Transverse colon (tissue), 4 donors: ENCODE measurements around the gene ANO4. TPM values are rescaled to one million over a fixed set of nuclear protein-coding genes. Genes with fewer than 3 reads are reported as not detected.

Experiments
- DNase-seq: peaks from one replicate; pipeline ENCODE4 v3.0.0-alpha.2; 2019
- H3K27ac ChIP-seq, 4 donors: fragments of 200-600 bp; sonication (generic); 2 replicates each; pipeline ENCODE4 v1.5.1; 2016 to 2018; ENCODE audit warnings: inconsistent platforms in 4 of 4
- H3K27me3 ChIP-seq: fragments of 200-600 bp; sonication (generic); 2 replicates; pipeline ENCODE4 v1.5.1; 2017; ENCODE audit warnings: inconsistent platforms
- H3K36me3 ChIP-seq, 4 donors: fragments of 200-600 bp; sonication (generic); 2 replicates each; pipeline ENCODE4 v1.5.1; 2017 to 2019; ENCODE audit warnings: inconsistent platforms in 4 of 4
- H3K4me1 ChIP-seq, 4 donors: fragments of 200-600 bp; sonication (generic); 2 replicates each; pipeline ENCODE4 v1.5.1; 2017 to 2020; ENCODE audit warnings: inconsistent platforms in 4 of 4
- H3K4me3 ChIP-seq, 4 donors: fragments of 200-600 bp; sonication (generic); 1 replicate in 1 of 4; 2 replicates in 3 of 4; pipeline versions ENCODE4 v1.5.1 to v1.6.1; 2017 to 2019; ENCODE audit warnings: inconsistent platforms in 4 of 4
- H3K9me3 ChIP-seq, 2 donors: fragments of 200-600 bp; sonication (generic); 2 replicates each; pipeline ENCODE4 v1.5.1; 2017 to 2019; ENCODE audit warnings: inconsistent platforms in 2 of 2
- EP300 ChIP-seq: sonication (generic); formaldehyde crosslinking; IDR thresholded peaks from one replicate; pipeline ENCODE4 v1.6.1; 2017; ENCODE audit warnings: antibody characterized with exemption, low read depth
- POLR2A ChIP-seq: fragments of 450-650 bp; IDR thresholded peaks from one replicate; pipeline ENCODE4 v1.6.1; 2016; ENCODE audit warnings: antibody characterized with exemption, mild to moderate bottlenecking, moderate library complexity
- POLR2AphosphoS5 ChIP-seq, 3 donors: sonication (generic); formaldehyde crosslinking; IDR thresholded peaks; one replicate each; pipeline ENCODE4 v1.6.1; 2016; ENCODE audit warnings: antibody characterized with exemption in 3 of 3
- WGBS, 2 donors: methylation state at CpG; one replicate each; pipeline ENCODE4 v1.1.5; 2018; ENCODE audit warnings: low coverage in 1 of 2; 5-methylcytosine and 5-hydroxymethylcytosine counted together
- in situ Hi-C, 4 donors: fragments of 200-750 bp; cut with MboI; loops; one replicate each; pipeline versions ENCODE4 v1.15.0 to v1.15.1; 2017; ENCODE audit warnings: low sequenced_read_pairs in 3 of 4, low pct_ligation_motif_present in 1 of 4, low pct_unique_long_range_greater_than_20kb in 1 of 4
- intact Hi-C: fragments of 100-400 bp; cut with DNase I; formaldehyde crosslinking; loops from one replicate; pipeline ENCODE4 v1.15.1; 2023; ENCODE audit warnings: low total_unique reads
- total RNA-seq, 4 donors: library from RNA; depleted of rRNA; stranded (reverse); fragments of >200 nt; gene quantifications; one replicate each; pipeline ENCODE4 v1.1.0, GENCODE V29; 2016
- TF ChIP-seq, protein P1 (sequence below), 5 experiments: fragments of 200-600 bp in 3 of 5; fragments of 450-650 bp in 2 of 5; sonication (generic) in 3 of 5; IDR thresholded peaks; 1 replicate in 2 of 5; 2 replicates in 3 of 5; pipeline ENCODE4 v1.5.1; 2016 to 2017; ENCODE audit warnings: antibody characterized with exemption in 5 of 5, inconsistent platforms in 3 of 5, mild to moderate bottlenecking in 2 of 5, moderate library complexity in 1 of 5

The ANO4 gene
- total RNA-seq, 4 donors from 2014 or later = 0.14 TPM; not detected in 3

DNA sequence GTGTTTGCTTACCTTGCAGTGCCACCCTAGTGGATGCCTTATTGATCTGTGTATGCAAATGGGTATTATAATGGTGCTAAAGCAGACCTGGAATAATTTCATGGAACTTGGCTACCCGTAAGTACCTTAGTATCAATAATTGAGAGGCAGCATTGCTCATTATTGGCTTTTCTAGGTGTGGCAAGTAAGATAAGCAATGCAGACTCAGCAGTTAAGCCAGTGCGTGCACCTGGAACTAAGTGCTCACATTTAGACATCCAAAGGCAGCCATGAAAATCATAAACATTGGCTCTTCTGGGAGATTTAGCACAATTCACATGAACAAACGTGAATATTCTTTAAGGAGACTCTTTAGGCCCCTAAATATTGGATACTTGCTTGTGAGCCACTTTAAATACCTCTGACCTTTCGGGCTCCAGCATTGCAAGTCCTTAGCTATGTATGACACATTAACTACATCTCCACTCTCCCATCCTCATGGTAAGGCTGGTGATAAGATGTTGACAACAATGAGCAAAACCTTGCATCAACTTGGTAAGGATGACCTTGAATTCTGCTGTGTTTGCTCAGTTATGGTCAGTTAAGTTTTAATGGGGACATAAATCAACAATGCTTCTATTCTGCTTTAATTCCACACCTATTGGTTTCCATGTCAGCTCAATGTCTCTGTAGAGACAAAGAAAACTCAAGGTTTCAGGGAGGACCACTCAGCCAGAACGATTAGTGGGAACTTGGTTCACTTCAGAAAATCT is 303.4 kb downstream of the ANO4 start:
- intact Hi-C loops = no loop called here
- WGBS, 2 donors = 66 to 69% methylated on average over 2 to 5 of the region's 5 CpGs

DNA sequence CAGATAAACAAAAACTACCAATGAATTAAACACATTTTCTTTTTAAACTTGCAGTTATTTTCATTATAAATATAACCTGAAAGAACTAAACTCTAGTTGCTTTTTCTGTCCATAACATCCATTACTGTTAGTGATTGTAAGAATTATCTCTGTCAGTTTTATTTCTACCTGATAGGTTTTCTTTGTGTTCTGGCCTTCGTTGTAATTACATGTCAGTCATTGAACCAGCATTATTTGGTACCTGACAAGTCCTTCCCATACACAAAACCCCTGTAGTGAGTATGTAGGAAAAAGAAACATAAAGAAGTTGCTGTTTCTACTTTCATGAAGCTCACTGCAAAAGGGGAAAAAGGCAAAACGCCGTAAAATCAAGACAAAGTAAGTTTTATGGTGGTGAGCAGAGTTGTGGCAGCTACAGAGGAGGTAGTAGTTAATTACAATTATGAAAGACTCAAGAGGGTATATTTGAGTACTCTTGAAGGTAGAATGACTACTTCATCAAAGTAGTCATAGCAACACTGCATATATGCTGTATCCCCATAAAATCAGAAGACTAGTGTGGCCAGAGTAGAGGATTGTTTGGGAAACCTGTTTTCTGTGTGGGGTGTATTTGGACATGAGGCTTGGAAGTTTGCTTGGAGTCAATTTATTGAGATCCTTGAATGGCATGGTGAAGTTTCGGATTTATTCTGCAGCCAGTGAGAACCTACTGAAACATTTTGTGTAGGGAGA is 312.6 kb downstream of the ANO4 start:
- no peak overlapping the region for H3K27ac ChIP-seq
- in situ Hi-C loops (no loop called here), intact Hi-C loops (no loop called here)
- DNase-seq = no peak
- no peaks in the 10 kb centered on the region for H3K4me1 ChIP-seq
- H3K9me3 ChIP-seq = no peaks in the 10 kb centered on the region
- 64 to 76% methylated on average over 4 of the region's 4 CpGs for WGBS, 2 donors
- H3K36me3 ChIP-seq = no peaks in the 10 kb centered on the region
- no peak overlapping the region for H3K4me3 ChIP-seq
- no peak for TF ChIP-seq POLR2AphosphoS5 (IDR thresholded peaks at IDR 0.05)
- TF ChIP-seq, protein P1, sequence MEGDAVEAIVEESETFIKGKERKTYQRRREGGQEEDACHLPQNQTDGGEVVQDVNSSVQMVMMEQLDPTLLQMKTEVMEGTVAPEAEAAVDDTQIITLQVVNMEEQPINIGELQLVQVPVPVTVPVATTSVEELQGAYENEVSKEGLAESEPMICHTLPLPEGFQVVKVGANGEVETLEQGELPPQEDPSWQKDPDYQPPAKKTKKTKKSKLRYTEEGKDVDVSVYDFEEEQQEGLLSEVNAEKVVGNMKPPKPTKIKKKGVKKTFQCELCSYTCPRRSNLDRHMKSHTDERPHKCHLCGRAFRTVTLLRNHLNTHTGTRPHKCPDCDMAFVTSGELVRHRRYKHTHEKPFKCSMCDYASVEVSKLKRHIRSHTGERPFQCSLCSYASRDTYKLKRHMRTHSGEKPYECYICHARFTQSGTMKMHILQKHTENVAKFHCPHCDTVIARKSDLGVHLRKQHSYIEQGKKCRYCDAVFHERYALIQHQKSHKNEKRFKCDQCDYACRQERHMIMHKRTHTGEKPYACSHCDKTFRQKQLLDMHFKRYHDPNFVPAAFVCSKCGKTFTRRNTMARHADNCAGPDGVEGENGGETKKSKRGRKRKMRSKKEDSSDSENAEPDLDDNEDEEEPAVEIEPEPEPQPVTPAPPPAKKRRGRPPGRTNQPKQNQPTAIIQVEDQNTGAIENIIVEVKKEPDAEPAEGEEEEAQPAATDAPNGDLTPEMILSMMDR (IDR thresholded peaks at IDR 0.05) = no peak
- TF ChIP-seq EP300 = no peak
- TF ChIP-seq POLR2A = no peak
- no peaks in the 10 kb centered on the region for H3K27me3 ChIP-seq

More for the DNA sequence above, 303.4 kb downstream of the ANO4 start:
- no peaks in the 10 kb centered on the region for H3K27me3 ChIP-seq
- H3K4me3 ChIP-seq = no peak overlapping the region
- TF ChIP-seq, protein P1 (IDR thresholded peaks at IDR 0.05) = no peak
- TF ChIP-seq POLR2A (no peak), EP300 (no peak), POLR2AphosphoS5 (IDR thresholded peaks at IDR 0.05) (no peak)
- H3K36me3 ChIP-seq = no peaks in the 10 kb centered on the region
- H3K27ac ChIP-seq = no peak overlapping the region
- no peak for DNase-seq
- in situ Hi-C loops = no loop called here
- H3K4me1 ChIP-seq = no peaks in the 10 kb centered on the region
- no peaks in the 10 kb centered on the region for H3K9me3 ChIP-seq

DNA sequence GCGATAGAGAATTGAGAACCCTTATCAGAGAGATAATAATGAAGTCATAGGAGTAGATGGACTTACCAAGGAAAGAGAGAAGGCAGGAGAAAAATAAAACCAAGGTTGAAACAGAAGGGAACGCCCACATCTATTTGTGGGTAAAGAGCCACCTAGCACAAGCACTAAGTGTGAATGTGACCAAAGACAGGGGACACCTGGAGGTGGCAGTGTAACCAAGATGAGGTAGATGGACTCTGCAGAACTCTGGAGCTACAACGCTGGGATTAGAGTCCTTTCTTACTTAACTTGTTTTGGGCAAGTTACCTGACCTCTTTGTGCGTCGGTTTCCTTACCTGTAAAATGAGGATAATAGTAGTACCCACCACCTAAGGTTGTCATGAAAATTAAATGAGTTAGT is 313.6 kb downstream of the ANO4 start:
- H3K27ac ChIP-seq = no peak overlapping the region
- in situ Hi-C loops = no loop called here
- WGBS, 2 donors = 75 to 82% methylated on average over 5 of the region's 5 CpGs
- no peaks in the 10 kb centered on the region for H3K4me1 ChIP-seq
- TF ChIP-seq POLR2A (no peak), POLR2AphosphoS5 (IDR thresholded peaks at IDR 0.05) (no peak), EP300 (no peak)
- TF ChIP-seq, protein P1 (IDR thresholded peaks at IDR 0.05) = no peak
- no peak for DNase-seq
- no peaks in the 10 kb centered on the region for H3K36me3 ChIP-seq
- no peak overlapping the region for H3K4me3 ChIP-seq
- intact Hi-C loops = no loop called here
- H3K27me3 ChIP-seq = no peaks in the 10 kb centered on the region
- H3K9me3 ChIP-seq = no peaks in the 10 kb centered on the region

DNA sequence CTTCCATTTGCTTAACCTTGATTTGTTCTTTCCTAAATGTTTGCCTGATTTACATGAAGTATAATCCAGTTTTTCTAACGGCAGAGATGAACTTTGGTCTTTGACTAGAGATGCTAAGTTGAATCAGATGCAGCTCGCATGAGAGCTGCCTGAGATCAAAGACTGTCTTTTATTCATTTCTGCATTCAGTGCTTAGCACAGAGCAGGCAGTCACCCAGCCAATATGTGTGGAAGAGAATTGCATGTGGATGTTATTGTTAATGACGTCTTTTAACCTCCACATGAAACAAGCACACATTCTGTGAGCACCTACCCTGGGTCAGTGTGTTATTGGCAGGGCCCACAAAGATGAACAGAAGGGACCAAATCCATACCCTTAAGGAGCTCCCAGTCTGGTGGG is 316.3 kb downstream of the ANO4 start:
- WGBS, 2 donors = 48 to 65% methylated on average over 3 of the region's 3 CpGs
- in situ Hi-C loops = no loop called here

More for the DNA sequence above, 316.3 kb downstream of the ANO4 start:
- no peak for DNase-seq
- Histone ChIP-seq H3K4me1 (no peaks in the 10 kb centered on the region), H3K27me3 (no peaks in the 10 kb centered on the region), H3K27ac (no peak overlapping the region), H3K4me3 (no peak overlapping the region), H3K36me3 (no peaks in the 10 kb centered on the region), H3K9me3 (no peaks in the 10 kb centered on the region)
- TF ChIP-seq POLR2AphosphoS5 (IDR thresholded peaks at IDR 0.05) (no peak), EP300 (no peak), POLR2A (no peak)
- TF ChIP-seq, protein P1 (IDR thresholded peaks at IDR 0.05) = no peak
- intact Hi-C loops = no loop called here
